ENCODE measurements around the gene BCAP29.

Gene BCAP29

DNA sequence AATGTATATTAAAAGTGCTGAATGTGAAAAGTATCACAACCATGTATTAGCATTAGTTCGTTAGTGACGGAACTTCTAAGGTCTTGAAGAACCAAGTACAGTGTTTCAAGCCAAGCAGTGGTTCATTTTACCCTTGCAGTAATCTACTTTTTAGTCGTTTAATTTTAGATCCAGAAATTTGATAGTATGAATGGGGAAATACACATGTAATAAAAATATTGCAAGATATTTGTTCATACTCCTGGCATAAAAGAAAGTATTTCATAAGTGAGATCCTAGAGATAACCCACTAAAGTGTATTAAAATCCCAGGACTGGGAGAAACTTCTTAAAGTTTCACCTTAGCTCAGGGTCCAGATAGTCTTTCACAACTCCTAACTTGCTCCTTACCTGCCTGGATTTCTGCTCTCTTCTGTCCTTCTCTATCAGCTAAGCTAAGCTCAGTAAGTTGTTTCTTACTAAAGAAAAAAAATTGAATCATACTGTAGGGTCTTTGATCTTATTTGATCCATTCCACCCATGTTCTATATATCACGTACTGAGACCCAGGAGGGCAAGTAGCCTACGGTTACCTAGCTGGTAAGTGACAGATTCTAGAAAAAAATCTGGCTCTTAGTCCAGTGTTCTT, 1.5 kb downstream of the BCAP29 start:
- no peak for DNase-seq

DNA sequence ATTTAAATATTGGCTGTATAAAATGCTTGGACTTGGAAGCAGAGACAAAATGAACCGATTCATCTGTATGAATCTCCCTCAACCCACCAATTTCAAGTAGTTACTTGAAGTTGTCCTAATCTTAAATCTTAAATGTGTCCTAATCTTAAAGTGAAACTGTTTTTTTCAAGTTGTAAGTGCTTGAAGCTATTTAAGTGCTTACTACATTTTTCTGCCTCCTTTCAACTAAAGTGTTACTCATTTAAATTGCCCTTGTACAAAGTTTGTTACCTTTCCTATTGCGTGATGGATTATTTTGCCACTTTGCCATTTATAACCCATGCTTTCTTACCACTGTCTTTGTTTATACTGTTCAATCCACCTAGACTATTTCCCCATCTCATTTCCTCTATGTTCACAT, 2.8 kb downstream of the BCAP29 start:
- no peak for DNase-seq

DNA sequence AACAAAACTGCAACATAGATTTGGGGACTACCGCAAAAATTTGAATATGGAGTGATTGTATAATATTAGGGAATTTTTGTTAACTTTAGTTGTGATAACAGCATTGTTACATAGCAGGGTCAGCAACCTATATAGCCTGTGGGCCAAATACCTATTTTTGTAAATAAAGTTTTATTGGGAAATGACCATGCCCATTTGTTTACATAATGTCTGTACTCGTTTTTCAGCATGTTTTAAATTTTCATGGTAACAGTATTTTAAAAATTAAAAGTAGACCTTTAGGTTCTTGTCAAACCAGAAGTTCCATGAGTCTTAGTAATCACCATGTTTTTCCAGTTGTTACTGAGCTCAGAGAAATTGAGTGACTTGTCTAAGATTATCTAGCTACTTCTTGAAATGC, 4.7 kb downstream of the BCAP29 start:
- no peak for DNase-seq

DNA sequence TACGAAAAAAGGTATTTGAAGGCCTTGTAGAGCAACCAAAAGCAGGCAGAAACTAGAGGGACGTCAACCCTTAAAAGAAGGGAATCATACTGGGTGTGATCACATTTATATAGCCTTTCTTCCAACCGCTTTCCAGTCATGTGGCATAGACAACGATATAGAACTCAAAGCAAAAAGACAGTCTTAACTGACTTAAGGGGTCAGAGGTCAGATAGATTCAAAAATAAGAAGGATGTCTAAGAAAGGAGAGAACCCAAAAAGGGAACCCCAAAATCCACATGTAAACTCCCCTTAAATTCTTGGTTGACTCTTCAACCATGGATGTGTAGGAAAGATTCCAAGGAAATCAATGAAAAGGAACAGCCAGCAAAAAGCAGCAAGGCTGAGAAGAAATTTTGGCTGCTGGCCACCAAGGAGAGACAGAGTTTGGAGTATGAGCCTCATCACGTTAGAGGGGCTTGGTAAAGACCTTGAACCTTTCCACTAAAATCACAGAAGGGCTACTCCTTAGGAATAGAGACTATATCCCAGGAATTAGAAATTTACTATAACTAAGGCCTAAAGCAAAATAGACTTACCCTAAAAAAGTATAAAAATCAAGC, 8.6 kb downstream of the BCAP29 start:
- DNase-seq = no peak

DNA sequence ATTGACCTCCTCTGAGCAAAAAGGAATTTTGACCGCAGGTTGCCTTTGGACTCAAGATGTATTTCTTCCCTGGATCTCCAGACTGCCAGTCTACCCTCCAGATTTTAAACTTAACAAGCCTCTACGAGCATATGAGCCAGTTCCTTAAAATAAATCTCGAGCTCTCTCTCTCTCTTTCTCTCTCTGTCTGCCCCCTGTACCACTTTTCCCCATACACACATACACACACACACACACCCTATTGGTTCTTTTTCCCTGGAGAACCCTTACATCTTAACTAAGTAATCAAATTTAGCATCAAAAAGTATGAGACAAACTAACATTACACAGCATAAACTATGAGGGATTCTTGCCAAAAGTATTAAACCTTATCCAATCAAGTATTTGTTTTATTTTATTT, 11.4 kb downstream of the BCAP29 start:
- no peak for DNase-seq

DNA sequence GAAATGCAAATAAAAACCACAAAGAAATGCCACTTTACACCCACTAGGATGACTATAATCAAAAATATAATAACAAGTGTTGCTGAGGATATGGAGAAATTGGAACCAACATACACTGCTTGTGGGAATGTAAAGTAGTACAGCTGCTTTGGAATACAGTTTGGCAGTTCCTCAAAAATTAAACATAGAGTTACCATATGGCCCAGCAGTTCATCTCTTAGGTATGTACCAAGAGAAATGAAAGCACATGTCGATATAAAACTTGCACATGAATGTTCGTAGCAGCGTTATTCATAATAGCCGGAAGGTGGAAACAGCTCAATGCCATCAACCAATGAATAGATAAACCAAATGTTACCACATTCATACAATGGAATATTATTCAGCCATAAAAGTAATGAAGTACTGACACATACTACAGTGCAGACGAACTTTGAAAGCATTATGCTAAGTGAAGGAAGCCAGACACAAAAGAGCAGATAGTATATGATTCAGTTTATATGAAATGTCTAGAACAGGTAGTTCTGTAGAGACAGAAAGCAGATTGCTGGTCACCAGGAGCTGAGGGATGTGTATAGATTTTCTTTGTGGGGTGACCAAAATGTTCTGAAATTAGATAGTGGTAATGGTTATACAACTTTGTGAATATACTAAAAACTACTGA, 12.4 kb downstream of the BCAP29 start:
- no peak for DNase-seq

DNA sequence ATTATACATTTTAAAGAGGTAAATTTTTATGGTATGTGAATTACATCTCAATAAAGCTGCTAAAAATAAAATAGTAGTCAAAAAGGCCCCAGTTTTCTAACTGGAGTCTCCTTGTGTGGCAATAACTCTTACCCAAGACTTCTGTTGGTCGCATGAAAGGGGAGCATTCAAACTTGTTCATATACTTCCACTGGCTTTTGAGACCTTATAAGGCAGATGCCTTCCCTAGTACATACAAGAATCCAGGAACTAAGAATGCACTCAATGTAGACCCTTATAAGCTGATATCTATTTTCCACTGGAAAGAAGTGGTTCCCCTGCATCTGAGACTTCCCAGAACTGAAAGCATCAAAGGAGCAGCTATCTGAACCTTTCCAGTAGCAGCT, 13.0 kb downstream of the BCAP29 start:
- no peak for DNase-seq

DNA sequence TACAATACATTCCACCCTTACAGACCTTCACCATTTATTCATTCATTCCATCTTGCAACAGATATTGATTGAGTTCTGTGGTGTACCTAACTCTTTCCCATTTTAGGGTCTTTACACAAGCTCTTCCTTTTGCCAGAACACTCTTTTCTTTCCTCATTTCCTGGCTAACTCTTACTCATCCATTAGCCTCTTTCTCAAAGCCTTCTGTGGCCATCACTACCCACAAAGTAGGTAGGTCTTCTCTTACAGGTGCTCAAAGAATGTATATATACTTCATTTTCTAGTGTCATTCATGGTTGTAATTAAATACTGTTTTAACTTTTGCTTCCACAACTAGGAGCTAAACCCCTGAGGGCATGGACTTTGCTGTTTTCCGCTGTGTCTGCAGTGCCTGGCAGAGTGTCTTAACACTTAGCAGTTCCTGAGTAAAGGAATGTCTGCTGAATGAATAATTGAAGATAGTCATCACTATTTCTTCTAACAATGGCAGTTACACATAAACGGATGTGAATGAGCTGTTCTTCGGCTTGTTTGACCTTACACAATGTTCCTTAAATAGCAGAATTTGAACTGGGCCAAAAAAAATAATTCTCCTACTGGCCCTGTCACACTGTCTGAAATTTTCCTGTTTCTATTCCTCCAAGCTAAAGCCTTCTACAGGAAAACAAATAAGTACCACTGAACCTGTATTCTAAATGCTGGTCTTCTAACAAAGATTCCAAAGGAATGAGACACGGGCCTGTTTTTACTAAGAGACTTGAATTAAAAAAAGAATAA, 15.1 kb downstream of the BCAP29 start:
- DNase-seq = no peak

DNA sequence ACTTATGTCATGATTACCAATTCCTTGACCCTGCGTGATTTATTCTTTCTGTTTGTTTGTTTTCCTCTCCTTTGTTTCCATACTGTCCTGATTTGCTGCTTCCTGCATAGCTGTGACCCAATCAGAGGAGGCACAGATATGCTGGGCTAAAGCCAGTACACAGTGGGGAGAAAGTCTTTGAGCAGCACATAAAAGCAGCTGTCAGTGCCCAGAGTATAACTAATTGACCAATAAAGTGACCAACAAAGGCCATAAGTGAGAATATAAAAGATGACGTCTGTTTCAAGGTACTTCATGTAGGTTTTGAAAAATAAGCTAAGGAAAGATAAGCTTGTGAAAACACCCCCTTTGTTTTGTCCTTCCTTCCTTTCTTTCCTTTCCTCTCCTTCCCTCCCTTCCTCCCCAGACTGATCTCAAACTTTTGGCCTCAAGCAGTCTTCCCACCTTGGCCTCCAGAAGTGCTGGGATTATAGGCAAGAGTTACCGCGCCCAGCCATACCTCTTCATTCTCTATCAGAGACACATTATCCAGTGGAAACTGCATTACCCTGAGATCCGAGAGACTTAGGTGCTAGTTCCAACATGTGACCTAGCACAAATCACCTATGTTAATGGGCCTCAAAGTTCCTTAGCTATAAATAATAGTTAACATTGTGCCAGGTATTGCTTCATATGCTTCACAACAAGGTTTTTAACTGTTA, 17.0 kb downstream of the BCAP29 start:
- no peak for DNase-seq

DNA sequence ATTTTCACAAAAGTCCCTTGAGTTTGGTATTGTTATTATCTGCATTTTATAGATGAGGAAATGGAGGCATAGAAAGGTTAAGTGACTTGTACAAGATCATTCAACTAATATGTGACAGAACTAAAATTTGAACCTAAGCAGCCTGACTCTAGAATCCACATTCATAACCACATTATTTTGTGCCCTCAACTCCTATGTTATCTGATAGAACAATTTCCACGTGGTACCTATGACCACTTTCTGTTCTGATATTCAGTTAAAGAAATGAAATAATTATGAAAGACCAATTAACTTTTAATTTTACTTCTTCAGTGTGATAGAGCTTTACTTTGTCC, 17.5 kb downstream of the BCAP29 start:
- no peak for DNase-seq

DNA sequence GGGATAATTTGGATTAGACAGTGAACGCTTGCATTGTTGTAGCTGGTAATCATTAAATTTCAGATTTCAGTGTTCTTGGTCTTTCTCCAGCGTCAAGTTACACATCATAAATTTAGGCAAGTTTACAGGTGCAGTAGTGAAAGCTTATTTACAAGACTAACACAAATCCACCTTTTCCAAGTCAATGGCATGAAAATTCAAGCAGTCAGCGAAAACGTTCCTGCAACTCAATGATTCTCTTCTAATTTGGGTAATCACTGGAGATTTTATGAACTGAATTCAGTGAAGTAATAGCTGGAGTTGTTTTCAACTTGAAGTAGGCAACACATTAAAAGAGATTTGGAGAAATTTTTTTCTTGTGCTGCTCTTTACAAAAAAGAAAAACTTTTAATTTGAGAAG, 17.9 kb downstream of the BCAP29 start:
- no peak for DNase-seq

DNA sequence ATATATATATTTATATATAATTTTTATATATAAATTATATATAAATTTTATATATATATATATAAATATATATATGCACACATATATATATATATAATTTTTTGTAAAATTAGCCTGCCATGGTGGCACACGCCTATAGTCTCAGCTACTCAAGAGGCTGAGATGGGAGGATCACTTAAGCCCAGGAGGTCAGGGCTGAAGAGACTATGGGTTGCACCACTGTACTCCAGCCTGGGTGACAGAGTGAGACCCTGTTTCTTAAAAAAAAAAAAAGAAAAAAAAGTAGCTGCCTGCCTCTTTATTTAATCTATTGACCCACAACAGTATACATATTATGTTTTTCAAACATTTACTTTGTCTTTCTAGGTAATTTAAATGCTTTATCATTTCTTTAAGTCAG, 19.2 kb downstream of the BCAP29 start:
- DNase-seq = no peak

DNA sequence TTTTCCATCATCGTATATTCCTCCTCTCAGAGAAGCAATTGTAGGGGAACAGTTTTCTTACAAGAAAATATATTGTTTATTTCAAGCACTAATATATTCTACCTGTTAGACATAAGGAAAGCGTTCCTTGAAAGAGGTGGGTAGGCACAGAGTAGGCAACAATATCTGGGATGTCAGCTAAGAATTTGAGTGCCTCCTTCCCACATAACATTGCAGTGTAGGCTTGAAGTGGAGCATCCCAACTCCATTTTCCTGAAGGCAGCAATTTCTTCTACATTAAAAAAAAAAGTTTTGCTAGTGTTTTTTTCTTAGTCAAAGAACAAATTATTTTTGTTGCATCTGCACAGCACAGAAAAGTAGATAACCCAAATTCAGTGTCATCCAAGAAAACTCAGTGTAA, 20.8 kb downstream of the BCAP29 start:
- DNase-seq = peak in 3 of 56 donors; percentile 1 to 3 (median 2)

DNA sequence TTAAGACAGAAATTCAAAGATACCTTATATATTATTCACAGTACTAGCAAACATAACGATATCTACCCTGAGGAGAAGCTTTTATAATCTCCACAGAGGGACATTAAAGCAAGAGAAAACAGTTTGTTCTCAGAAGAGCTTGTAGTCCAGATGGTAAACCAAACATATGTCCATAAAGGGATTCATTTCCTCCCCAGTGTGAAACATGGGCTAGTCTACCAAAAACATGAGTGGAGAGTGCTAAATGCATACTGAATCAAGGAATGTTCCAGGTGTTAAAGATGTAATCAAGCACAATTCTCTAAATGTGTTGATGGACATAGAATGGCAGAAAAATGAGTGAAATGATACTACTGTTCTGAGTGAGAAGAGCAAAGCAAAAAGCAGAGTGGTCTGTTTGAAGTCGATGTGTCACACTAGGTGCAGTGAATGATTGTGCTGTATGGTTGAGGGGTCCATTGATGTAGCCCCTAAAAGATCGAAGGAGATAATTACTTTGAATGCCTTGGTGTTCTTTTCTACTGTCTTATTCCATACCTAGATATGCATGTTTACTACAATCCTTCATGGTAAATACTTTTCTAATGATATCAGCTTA, 25.3 kb downstream of the BCAP29 start:
- DNase-seq = no peak

DNA sequence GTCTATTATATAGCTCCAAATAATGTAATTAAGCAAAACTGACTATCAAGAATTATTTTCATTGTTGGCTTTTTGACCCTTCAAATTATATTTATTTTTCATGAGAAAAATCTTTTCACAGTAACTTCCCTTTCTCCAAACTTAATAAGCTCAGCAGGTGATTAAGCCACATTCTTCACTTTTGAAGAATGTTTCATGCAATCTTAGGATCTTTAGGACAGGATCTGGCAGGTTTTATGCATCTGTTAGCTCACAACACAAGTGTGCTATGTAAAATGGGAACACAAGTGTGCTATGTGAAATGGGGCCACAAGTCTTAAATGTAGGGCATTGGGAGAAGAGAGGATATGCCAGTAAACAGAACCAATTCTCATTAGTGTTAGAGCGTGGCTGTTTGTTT, 26.3 kb downstream of the BCAP29 start:
- DNase-seq = no peak

DNA sequence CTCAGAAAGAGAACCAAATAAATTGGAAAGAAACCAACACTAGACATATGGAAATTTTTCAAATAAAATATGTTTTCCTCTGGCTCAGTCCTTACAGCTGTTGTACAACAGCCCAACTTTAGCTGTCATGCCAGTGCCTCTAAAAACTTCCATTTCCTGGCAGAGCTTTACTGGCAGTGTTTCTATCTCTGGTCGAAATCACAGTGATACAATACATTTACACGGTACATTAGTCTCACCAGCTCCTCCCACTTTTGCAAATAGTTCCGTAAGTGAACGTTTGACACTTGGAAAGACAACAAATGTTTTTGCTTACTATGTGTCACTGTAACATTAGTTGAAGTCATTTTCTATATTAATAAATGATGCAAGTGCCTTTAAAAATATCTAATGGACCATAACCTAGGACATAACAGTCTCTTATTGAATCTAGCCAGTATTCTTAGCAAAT, 29.8 kb downstream of the BCAP29 start:
- no peak for DNase-seq

DNA sequence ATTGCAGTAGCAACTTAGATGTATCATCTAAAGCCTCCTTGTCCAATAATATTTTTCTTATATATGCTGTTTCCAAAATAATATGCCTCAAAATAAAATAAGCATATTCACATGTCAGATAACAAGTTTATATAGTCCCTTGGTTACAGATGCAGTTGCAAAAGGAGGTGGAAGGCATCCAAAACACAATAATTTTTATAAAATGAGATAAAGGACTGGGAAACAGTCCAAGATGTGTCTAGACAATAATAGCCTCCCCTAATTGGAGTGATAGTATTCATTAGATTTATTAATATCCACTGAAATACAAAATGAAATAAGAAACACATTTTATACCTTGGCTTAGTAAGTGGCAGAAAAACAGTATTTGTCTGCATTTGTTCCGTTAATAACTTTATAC, 30.3 kb downstream of the BCAP29 start:
- DNase-seq = no peak

DNA sequence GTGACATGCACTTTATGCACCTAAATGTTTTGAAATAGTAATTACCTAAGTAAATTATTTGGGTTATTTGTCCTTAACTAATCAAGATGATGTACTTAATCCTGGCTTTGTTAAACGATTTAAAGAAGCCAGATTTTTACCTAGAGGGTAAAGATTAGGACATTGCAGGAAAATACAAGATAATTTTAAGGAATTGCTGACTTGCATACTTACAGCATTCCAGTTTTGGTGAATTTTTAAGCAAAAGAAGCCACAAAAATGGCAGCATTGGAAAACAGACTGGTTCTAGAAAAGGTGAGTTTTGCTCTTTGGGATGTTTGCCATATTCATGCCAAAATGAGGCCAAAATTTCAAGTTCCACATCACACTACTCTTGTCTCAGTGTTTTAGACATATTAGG, 33.4 kb downstream of the BCAP29 start:
- DNase-seq = no peak

DNA sequence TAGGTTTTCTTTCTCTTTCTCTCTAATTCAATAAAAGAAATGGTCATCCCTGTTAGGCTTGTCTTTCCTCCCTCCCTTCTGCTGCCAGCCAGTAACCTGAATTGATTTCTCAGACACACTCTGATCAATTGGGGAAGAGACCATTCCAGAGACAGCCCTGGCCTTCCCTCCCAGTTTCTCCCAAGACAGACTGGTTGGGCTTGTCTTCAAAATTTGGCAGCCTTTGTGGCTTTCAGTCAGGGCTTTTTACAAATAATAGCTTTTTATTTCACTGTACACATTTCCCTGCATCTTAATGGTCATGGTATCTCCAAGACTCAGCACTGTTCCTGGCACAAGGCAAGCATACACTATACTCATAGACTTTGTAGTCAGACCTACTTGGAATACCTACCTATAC, 33.9 kb downstream of the BCAP29 start:
- no peak for DNase-seq

DNA sequence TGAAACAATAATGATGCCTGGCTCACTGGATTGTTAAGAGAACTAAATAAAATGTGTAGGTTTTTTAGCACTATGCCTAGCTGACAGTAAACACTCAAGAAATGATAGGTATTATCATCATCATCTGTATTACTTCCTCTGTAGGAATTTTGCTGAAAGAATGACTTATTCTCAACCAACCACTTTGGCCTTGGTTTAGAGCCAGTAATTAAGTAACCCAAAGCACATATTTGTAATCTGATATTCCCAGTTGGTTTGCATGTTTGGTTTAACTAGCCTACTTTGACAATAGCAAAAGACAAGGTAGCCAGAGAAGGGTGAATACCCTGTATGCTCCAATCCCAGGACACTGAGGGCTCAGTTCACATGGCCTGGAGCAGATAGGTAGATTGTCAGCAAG, 34.4 kb downstream of the BCAP29 start:
- no peak for DNase-seq

DNA sequence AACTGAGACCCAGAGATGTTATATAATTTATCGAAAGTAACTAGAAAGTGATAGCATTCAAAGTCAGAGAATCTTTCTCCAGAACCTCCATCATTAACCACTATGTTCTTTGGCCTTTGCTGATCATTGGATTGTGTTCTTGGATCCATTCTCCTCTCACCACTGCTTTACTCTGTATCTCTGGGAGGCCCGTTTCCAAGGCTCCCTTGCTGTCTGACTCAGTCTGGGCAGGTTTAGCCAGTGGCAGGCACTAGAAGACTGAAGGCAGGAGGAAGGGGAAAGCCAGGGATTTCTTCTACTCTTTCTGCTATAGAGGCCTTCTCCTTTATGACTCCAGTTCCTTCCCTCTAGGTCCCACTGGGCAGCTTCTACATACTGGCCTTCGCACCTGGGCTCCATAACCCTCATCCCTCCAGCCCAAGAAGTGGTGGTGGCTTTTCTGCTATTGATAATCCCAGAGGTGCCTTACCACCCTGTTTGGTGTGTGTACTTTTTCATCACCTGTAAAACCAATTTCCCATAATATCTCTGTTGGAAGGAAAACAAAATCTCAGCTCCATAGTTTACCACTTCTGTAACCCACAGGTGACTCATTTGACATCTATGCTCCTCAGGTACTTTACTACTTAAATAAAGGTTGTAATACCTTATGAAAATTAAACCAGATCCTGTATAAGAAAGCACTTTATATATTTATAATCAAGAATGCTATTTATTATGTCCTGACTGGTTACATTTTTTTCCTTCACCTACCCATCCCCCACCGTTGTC, 36.0 kb downstream of the BCAP29 start:
- DNase-seq = no peak

Measured in nucleus accumbens (tissue), 56 donors.